ENCODE data around the gene USF2.

USF2 gene

GRCh38 chr19:35322014-35322413 lies 53.3 kb downstream of the USF2 start:
- no peak for DNase-seq

GRCh38 chr19:35327642-35328041 lies 58.9 kb downstream of the USF2 start:
- no peak for DNase-seq

- DNase-seq: no peak
Measured at GRCh38 chr19:35328851-35329285, 60.1 kb downstream of the USF2 start, which contains the start of gene CD22. Gene CD22, plus strand, starts transcription at chr19:35329187. Its CDS starts 2,854 bp downstream, at chr19:35332041.

GRCh38 chr19:35329323-35329722 lies 60.6 kb downstream of the USF2 start:
- DNase-seq: no peak
